Stimulated activated CD8-positive, alpha-beta memory T cell treated with anti-CD3 and anti-CD28 coated beads, Interleukin-7, amount 100 ng/mL, for 48 hours (primary cell): Measurements from ENCODE around the gene ZCCHC14.
"Not testable (repeated sequence)": the region's sequence is repeated elsewhere in the genome, so short reads cannot be mapped to it uniquely, and the experiment has no call there.

Experiments used
- DNase-seq, 2 donors: peaks; one replicate each; pipeline ENCODE4 v3.0.0-alpha.2; 2020; ENCODE audit warnings: low read depth in 1 of 2; ENCODE audit errors: extremely low read depth in 1 of 2

Gene ZCCHC14

GRCh38 chr16:87412371-87412995 is 80.3 kb downstream of the ZCCHC14 start:
- DNase-seq = no peak

DNA sequence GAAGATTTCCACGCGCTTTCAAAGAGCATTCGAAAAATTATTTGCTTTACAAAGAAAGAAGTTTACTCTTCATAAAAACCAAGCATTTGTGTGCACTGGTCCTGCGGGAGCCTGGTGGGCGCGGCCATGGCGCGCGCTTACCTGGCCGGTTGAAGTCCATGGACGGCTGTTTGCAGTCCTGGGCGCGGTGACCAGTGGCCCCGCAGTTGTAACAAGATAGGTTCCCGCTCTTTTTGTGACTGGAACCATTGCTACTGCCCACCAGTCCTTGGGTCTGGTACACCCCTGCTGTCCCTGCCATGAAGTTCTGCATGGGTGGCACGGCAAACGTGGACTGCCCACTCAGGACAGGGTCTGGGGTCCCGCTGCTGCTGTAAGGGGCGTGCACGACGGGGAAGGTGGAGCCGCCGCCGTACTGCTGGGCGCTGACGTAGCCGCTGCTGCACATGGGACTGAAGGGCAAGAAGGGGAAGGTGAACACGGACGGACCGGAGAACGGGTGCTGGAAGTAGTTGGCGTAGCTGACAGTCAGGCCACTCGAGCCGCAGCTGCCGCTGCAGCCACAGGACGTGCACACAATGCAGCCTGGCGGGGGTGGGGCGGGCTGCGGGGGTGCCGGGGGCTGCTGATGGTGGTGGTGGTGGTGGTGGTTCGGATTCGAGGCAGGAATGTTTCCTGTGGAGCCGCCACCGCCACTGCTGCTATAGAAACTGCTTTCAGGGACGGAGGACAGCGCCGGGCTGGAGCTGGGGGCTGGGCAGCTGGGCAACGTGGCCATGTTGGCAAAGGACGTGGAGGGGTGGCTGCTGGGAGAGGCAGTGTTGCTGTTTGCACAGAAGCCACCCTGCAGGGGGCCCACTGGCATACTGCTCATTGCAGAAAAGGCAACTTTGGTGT is 81.2 kb downstream of the ZCCHC14 start:
- DNase-seq = no peak

DNA sequence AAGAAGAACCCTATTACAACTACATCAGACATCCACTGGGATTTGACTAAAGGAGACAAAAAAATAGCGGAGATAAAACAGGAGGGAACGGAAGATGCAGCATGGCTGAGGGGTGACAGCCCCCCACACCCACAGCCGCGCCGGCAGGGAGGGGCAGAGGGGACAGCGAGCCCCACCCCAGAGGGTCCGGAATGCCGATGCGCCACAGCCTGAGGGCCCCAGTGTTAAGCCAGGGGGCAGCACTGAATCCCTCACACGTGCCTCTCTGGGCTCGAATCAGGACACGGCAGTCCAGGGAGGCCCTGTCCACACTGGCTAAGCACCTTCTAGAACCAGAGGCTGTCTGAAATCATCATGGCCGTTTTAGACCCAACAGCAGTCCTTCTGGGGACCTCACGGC is 81.9 kb downstream of the ZCCHC14 start:
- DNase-seq = no peak

- no peak for DNase-seq
Measured at GRCh38 chr16:87410530-87410929, 82.3 kb downstream of the ZCCHC14 start.

GRCh38 chr16:87409781-87410180 is 83.0 kb downstream of the ZCCHC14 start:
- no peak for DNase-seq

GRCh38 chr16:87409153-87409552 is 83.7 kb downstream of the ZCCHC14 start:
- DNase-seq = no peak

DNA sequence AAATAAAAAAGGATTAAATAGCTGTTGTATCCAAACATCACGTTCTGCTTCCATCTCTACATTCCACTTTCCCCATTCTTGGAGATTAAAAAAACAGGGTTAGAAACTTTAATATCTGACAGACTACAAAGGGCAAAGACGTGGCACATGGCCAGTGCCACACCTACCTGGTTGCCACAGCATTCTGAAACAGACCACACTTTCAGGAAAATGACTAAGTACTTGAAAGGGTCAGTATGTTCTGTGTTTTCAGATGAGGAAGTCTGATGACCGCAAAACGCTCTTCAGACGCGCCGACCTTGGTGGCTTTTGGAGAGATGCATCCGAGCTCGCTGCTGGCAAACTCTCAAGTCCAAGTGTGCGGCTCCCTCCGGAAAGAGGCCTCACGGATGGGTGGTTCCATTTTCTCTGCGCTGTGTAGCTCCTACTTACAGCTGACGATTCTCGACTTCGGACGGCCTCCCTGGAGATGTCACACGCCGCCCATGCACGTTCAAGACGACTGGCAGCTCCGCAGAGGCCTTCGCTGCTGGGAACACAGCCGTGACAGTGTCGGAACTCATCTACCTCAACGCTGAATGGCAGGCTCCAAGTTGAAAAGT is 85.2 kb downstream of the ZCCHC14 start:
- DNase-seq = no peak

GRCh38 chr16:87406495-87407088 is 86.2 kb downstream of the ZCCHC14 start:
- no peak for DNase-seq

GRCh38 chr16:87404764-87405625 is 87.8 kb downstream of the ZCCHC14 start:
- DNase-seq = no peak

GRCh38 chr16:87395181-87395842 is 97.5 kb downstream of the ZCCHC14 start:
- no peak for DNase-seq

DNA sequence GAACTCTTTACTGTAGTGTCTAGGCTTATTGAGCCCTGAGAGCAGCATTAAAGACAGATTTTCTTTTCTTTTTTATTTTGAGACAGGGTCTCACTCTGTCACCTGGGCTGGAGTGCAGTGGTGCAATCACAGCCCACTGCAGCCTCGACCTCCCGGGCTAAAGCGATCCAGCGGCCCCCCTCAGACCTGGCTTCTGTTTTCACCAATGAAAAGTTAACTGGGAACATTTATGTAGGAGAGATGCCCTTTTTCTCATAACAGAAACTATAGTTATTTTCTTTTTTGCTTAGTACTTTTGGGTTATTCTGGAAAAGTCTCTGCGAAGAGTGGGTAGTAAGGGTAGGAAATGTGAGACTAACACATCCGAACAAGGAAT is 99.2 kb downstream of the ZCCHC14 start:
- DNase-seq = no peak

DNA sequence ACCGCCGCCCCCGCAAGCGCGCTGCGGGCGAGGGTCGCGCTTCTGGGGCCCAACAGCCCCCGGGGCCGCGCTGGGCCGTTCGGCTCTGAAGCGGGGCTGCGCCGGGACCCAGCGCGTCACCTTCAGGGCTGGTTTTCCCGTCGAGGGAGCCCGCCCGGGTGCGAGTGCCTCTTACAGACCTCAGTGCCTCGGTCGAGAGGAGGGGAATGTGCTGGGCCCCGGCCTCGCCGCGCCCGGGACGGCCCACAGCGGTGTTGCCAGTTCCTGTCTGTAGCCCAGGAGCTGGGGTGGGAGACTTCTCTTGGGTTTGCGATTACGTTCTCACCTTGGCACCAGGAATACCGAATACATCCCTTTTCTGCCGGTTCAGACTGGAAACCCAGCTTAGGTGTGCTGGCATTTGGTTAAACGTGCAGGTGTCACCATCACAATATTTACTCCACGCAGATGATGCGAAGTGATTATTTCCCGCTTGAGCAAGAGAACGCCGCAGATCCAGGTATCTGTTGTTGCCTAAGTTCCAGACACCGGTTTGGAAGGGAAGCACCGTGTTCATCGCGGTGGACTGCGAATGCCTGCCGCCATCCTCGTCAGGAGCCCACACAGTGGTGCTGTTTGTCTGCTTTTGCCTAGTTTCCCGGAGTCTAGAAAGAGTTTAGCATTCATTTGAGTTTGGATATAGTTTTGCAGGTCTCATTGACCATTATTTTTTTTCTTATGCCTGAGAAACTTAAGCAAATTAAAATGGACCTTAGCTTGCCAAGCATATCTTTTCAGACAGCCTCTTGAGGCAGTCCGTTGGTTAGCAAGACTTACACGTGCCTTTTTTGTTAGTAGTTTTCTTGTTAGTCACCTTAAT is 99.8 kb downstream of the ZCCHC14 start:
- no peak for DNase-seq

DNA sequence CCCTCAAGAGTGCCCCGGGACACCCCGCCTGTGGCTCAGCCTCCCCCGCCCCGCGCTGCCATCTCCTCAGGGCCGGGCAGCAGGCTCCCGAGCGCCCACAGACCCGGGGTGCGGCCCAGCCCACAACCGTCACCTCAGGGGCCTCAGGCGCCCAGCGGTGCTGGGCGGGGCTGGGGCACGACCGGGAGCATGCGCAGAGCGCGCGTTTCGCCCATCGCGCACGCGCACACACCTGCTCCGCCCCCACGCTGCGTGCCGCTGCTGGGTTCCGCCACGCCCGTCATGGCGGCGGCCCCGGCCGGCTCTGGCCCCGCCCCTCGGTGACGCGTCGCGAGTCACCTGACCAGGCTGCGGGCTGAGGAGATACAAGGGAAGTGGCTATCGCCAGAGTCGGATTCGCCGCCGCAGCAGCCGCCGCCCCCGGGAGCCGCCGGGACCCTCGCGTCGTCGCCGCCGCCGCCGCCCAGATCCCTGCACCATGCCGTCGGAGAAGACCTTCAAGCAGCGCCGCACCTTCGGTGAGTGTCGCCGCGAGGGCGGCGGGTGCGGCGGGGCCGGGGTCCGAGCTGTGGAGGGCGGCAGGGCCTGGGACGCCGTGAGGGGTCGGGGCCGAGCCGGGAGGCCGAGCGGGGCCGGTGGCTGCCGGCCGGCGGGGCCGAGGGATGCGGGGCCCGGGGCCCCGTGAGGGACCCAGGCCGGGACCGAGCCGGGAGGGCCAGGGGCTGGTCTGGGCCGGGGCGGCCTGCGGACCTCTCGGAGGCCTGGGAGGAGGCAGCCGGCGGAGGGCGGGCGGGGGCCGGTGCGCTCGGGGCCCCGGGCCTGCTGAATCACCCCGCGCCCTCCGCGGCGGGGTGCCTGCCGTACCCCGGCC is 100.6 kb downstream of the ZCCHC14 start, which contains the start of gene MAP1LC3B:
TSS of gene MAP1LC3B (plus strand) at position 387 of the 871 bp plus-strand sequence. CDS start at position 479, 92 bp downstream.
- DNase-seq = peak; percentile 93 to 100

DNA sequence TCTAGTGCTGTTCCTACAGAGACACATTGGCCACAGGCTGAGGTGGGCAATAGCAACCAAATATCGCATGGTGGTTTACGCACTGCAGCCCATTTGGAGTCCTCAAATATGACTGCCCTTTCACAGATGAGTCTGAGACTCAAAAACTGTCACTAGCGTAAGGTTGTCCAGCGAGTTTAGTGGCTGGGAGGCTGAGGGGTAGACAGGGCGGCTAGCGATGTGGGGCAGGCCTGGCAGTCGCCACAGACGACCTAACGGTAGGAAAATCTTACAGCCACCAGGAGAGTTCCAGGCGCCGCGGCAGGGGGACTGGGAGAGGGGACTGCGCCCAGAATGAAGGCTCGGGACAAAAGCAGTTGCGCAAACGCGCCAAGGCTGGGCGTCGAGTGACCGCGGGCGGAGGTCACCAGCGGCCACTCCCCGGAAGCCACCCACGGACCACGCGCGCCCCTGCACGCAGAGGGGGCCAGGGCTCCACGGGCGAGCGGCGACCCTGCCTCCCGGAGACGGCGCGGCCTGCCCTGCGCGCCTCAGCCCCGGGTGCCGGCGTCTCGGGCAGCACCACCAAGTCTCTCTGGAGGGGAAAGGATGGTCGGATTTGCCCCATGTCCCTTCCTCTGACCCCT is 101.4 kb downstream of the ZCCHC14 start:
- no peak for DNase-seq

DNA sequence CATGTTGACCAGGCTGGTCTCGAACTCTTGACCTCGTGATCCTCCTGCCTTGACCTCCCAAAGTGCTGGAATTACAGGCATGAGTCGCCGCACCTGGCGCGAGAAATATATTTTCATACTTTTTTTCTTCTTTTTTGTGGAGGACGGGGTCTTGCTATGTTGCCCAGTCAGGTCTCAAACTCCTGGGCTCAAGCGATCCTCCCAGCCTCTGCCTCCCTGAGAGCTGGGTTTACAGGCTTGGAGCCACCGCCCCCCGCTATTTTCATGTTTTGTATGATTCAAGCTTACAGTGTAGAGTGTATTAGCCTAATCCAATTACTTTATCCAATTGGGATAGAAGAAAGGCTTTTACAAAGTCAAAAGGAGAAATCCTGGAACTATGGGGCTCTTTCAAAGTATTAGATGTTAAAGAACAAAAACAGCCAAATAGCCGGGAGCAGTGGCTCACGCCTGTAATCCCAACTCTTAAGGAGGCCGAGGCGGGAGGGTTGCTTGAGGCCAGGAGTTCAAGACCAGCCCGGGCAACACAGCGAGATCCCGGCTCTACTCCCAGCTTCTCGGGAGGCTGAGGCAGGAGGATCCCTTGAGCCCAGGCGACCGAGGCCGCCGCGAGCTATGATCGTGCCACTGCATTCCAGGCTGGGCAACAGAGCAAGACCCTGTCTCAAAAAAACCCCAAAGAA is 102.0 kb downstream of the ZCCHC14 start:
- DNase-seq = no peak

DNA sequence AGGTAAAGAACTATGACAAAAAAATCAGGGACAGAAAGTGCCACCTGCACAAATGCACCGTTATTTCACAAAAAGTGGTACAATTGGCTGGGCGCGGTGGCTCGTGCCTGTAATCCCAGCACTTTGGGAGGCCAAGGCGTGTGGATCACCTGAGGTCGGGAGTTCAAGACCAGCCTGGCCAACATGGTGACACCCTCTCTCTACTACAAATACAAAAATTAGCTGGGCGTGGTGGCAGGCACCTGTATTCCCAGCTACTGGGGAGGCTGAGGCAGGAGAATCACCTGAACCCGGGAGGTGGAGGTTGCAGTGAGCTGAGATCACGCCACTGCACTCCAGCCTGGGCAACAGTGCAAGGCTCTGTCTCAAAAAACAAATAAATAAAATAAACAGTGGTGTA is 102.9 kb downstream of the ZCCHC14 start:
- DNase-seq = not testable (repeated sequence)

GRCh38 chr16:87389245-87389644 is 103.6 kb downstream of the ZCCHC14 start:
- DNase-seq = no peak
